Endodermal cell (in vitro differentiated cells): ENCODE data around the gene SUSD5. TPM values are rescaled to one million over a fixed set of nuclear protein-coding genes. Genes with fewer than 3 reads are reported as not detected.
"Not testable (repeated sequence)": the region's sequence is repeated elsewhere in the genome, so short reads cannot be mapped to it uniquely, and the experiment has no call there.

Experiments used
- DNase-seq: peaks from one replicate; pipeline ENCODE4 v3.0.0-alpha.2; 2017
- H3K27ac ChIP-seq: 2 replicates; pipeline ENCODE4 v1.5.1; 2013; ENCODE audit warnings: mild to moderate bottlenecking, low read depth, low read length, moderate library complexity
- H3K27me3 ChIP-seq: 2 replicates; pipeline ENCODE4 v1.6.1; 2013; ENCODE audit warnings: mild to moderate bottlenecking, low read length, moderate library complexity; ENCODE audit not compliant: insufficient read depth, control insufficient read depth, poor library complexity, severe bottlenecking
- H3K36me3 ChIP-seq: 2 replicates; pipeline ENCODE4 v1.7.0; 2013; ENCODE audit warnings: mild to moderate bottlenecking, low read length, moderate library complexity; ENCODE audit not compliant: control insufficient read depth, insufficient read depth
- H3K4me1 ChIP-seq: one replicate; pipeline ENCODE4 v1.7.0; 2013; ENCODE audit warnings: low read length; ENCODE audit not compliant: control insufficient read depth, insufficient read depth
- H3K4me3 ChIP-seq: 2 replicates; pipeline ENCODE4 v1.5.1; 2013; ENCODE audit warnings: mild to moderate bottlenecking, low read length, moderate library complexity
- H3K9ac ChIP-seq: 2 replicates; pipeline ENCODE4 v1.6.1; 2013; ENCODE audit warnings: mild to moderate bottlenecking, low read length, moderate library complexity; ENCODE audit not compliant: poor library complexity, severe bottlenecking; ENCODE audit errors: extremely low read depth
- H3K9me3 ChIP-seq: 2 replicates; pipeline ENCODE4 v1.6.1; 2013; ENCODE audit warnings: mild to moderate bottlenecking, low read length, moderate library complexity; ENCODE audit not compliant: control insufficient read depth
- H3K27ac Mint-ChIP-seq: 2 replicates; pipeline ENCODE4 v1.8.0; 2020; ENCODE audit warnings: mixed read lengths
- H3K27me3 Mint-ChIP-seq: 2 replicates; pipeline ENCODE4 v1.8.0; 2021; ENCODE audit warnings: mild to moderate bottlenecking, mixed read lengths; ENCODE audit not compliant: insufficient read depth
- H3K36me3 Mint-ChIP-seq: 2 replicates; pipeline ENCODE4 v1.8.0; 2020; ENCODE audit warnings: low read depth, mixed read lengths
- H3K4me1 Mint-ChIP-seq: 2 replicates; pipeline ENCODE4 v1.8.0; 2020; ENCODE audit warnings: mixed read lengths
- H3K4me3 Mint-ChIP-seq: 2 replicates; pipeline ENCODE4 v1.8.0; 2020; ENCODE audit warnings: mild to moderate bottlenecking, moderate library complexity, mixed read lengths
- H3K9me3 Mint-ChIP-seq: 2 replicates; pipeline ENCODE4 v1.8.0; 2020; ENCODE audit warnings: mild to moderate bottlenecking, mixed read lengths
- CTCF ChIP-seq: fragments of 200-600 bp; sonication (generic); conservative IDR thresholded peaks from 2 replicates; pipeline ENCODE4 v1.5.0; 2021; ENCODE audit warnings: antibody characterized with exemption, mild to moderate bottlenecking
- WGBS, 2 experiments: methylation state at CpG; one replicate each; pipeline versions ENCODE4 v1.1.5 to v1.1.7; 2013; ENCODE audit warnings: missing lambda C conversion rate in 2 of 2, mixed read lengths in 1 of 2; ENCODE audit not compliant: insufficient coverage in 1 of 2, insufficient read length in 1 of 2; 5-methylcytosine and 5-hydroxymethylcytosine counted together
- total RNA-seq, 2 donors: library from RNA; stranded (reverse); fragmentation: NEBNext Ultra II Directional in 1 of 2; extraction: Animal tissue kit (Norgen Biotek cat#: 25700) in 1 of 2; gene quantifications; 2 replicates in 1 of 2; 3 replicates in 1 of 2; pipeline ENCODE4 v1.2.1, GENCODE V29; 2021

The SUSD5 gene
- total RNA-seq, 2 donors from 2014 or later: 1.3 to 2.6 TPM

GRCh38 chr3:33144433-33144832, 74.2 kb downstream of the SUSD5 start:
- H3K27me3 Mint-ChIP-seq: no peaks in the 10 kb centered on the region
- Histone ChIP-seq H3K27ac (no peak overlapping the region), H3K4me1 (no peaks in the 10 kb centered on the region), H3K36me3 (peaks cover 26% of the 10 kb centered on the region), H3K9ac (no peak overlapping the region), H3K4me3 (no peak overlapping the region), H3K27me3 (no peaks in the 10 kb centered on the region), H3K9me3 (no peaks in the 10 kb centered on the region)
- no peaks in the 10 kb centered on the region for H3K9me3 Mint-ChIP-seq
- H3K36me3 Mint-ChIP-seq: peaks cover 34% of the 10 kb centered on the region
- TF ChIP-seq CTCF: peak; percentile 89
- no peak overlapping the region for H3K4me3 Mint-ChIP-seq
- H3K27ac Mint-ChIP-seq: no peak overlapping the region
- 19 to 38% methylated on average over 1 of the region's 1 CpG for WGBS, 2 experiments
- DNase-seq: peak; percentile 88
- H3K4me1 Mint-ChIP-seq: no peaks in the 10 kb centered on the region

GRCh38 chr3:33141006-33141405, 77.6 kb downstream of the SUSD5 start:
- Histone ChIP-seq H3K4me1 (no peaks in the 10 kb centered on the region), H3K36me3 (peaks cover 39% of the 10 kb centered on the region), H3K4me3 (no peak overlapping the region), H3K9me3 (no peaks in the 10 kb centered on the region), H3K27ac (no peak overlapping the region), H3K27me3 (no peaks in the 10 kb centered on the region), H3K9ac (no peak overlapping the region)
- H3K27ac Mint-ChIP-seq: no peak overlapping the region
- peaks cover 52% of the 10 kb centered on the region for H3K36me3 Mint-ChIP-seq
- no peak overlapping the region for H3K4me3 Mint-ChIP-seq
- DNase-seq: no peak
- H3K27me3 Mint-ChIP-seq: no peaks in the 10 kb centered on the region
- WGBS, 2 experiments: 77 to 88% methylated on average over 3 of the region's 3 CpGs
- no peak for TF ChIP-seq CTCF
- no peaks in the 10 kb centered on the region for H3K4me1 Mint-ChIP-seq
- H3K9me3 Mint-ChIP-seq: no peaks in the 10 kb centered on the region

GRCh38 chr3:33139996-33140395, 78.6 kb downstream of the SUSD5 start:
- Mint-ChIP-seq H3K4me3 (no peak overlapping the region), H3K9me3 (no peaks in the 10 kb centered on the region), H3K4me1 (no peaks in the 10 kb centered on the region), H3K36me3 (peaks cover 57% of the 10 kb centered on the region), H3K27me3 (no peaks in the 10 kb centered on the region), H3K27ac (no peak overlapping the region)
- H3K4me1 ChIP-seq: no peaks in the 10 kb centered on the region
- no peak for TF ChIP-seq CTCF
- peaks cover 46% of the 10 kb centered on the region for H3K36me3 ChIP-seq
- H3K27ac ChIP-seq: no peak overlapping the region
- H3K9ac ChIP-seq: no peak overlapping the region
- H3K9me3 ChIP-seq: no peaks in the 10 kb centered on the region
- DNase-seq: no peak
- H3K4me3 ChIP-seq: no peak overlapping the region
- H3K27me3 ChIP-seq: no peaks in the 10 kb centered on the region
- WGBS, 2 experiments: 93 to 100% methylated on average over 1 to 2 of the region's 2 CpGs

GRCh38 chr3:33139006-33139623, 79.5 kb downstream of the SUSD5 start:
- not testable (repeated sequence) for H3K4me1 Mint-ChIP-seq, H3K9ac ChIP-seq, H3K27me3 Mint-ChIP-seq, H3K9me3 Mint-ChIP-seq, H3K27ac Mint-ChIP-seq, DNase-seq, H3K4me3 ChIP-seq, H3K9me3 ChIP-seq, H3K4me1 ChIP-seq, H3K27me3 ChIP-seq, H3K27ac ChIP-seq, H3K4me3 Mint-ChIP-seq
- WGBS, 2 experiments: 93 to 96% methylated on average over 3 to 8 of the region's 8 CpGs
- peaks cover 65% of the 10 kb centered on the region for H3K36me3 Mint-ChIP-seq
- H3K36me3 ChIP-seq: peaks cover 52% of the 10 kb centered on the region
